HTR-8/SVneo (cell line): Measurements from ENCODE around the gene FUT2.

ENCODE experiments used
- DNase-seq: peaks from one replicate; pipeline ENCODE4 v3.0.0; 2011; ENCODE audit warnings: low spot score, mixed read lengths; ENCODE audit not compliant: insufficient read length
- FAIRE-seq: peaks from 2 replicates; lab custom pipeline; 2011; peaks lifted over from hg19 to GRCh38; lab: Jason Lieb, UNC

FUT2 gene

GRCh38 chr19:48746110-48746509 is 50.3 kb downstream of the FUT2 start:
- FAIRE-seq (no peak), DNase-seq (no peak)

DNA sequence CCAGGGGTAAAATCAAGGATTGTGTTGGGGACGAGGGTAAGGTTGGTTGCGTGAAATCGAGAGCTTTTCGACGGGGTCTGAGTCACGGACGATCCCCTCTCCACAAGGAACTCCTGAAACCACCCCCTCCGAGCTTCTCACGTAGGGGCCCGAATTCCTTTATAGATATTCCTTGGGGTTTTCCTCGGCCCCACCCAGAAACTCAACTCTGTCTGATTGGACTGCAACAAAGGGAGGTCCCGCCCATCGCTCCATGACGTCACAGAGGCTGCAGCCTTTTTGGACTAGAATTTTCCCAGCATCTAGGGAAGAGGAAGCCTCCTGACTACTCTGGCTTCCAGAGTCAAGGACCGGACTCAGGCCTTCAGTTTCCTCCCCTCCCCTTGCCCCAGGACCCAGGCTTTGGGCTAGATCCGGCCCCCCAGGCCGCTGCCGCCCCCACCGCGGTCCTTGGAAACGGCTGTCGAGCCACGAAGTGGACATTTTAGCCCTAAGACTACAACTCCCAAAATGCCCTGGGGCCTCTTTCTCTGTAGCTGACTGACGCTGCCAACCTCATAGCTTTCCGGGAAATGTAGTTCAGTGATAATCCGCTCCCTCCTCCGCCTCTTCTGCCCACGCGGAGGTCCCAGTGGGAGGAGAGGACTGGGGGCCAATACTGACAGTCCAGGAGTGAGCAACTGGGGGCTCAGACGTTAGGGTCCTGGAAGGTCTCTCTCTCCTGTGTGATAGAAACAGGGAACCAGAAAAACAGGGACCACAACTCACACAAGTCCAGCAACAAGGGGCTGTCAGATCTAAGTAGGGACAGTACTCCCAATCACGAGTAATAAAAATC is 51.2 kb downstream of the FUT2 start, which contains the start of gene IZUMO1:
IZUMO1 (minus strand) TSS at position 172 of the 838 bp plus-strand sequence. CDS start 1,050 bp downstream, outside the sequence.
- FAIRE-seq (no peak), DNase-seq (peak; percentile 93)

- DNase-seq (no peak), FAIRE-seq (no peak)
Observed at GRCh38 chr19:48749571-48750198, 53.9 kb downstream of the FUT2 start.

- DNase-seq (no peak), FAIRE-seq (no peak)
Observed at GRCh38 chr19:48750351-48750750, 54.6 kb downstream of the FUT2 start.

DNA sequence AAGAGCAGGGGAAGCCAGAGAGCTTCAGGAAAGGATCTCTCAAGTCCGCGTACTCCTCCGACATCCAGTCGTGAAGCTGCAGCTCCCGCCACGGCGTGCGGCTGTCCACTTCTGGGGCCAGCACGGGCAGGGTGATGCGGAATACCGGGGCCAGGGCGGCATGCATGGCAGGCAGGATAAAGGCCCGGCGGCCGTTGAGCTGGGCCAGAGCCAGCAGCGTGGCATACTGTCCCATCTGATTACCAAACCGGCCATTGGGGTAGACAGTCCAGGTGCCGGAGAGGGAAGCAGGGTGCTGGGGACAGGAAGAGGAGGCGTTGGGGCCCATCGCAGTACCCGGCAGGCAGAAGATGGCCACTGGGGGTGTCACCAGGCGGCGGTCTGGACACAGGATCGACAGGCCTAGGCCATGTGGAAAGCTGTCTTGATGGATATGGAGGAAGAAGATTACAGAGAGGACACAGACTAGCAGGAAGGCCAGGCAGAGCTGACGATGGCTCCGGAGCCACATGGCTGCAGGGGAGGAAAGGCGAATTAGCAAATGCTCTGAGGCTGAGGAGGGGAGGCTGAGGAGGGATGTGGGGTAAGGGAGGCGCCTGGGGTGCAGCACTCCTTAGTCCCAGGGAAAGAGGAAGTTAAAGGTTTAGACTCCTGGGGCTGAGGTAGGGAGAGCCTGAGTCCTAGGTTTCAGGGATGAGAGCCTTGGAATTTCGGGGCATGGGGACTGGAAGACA is 55.2 kb downstream of the FUT2 start:
- FAIRE-seq (no peak), DNase-seq (no peak)

- DNase-seq (no peak), FAIRE-seq (peak; percentile 31)
Observed at GRCh38 chr19:48751845-48752495, 56.2 kb downstream of the FUT2 start.

DNA sequence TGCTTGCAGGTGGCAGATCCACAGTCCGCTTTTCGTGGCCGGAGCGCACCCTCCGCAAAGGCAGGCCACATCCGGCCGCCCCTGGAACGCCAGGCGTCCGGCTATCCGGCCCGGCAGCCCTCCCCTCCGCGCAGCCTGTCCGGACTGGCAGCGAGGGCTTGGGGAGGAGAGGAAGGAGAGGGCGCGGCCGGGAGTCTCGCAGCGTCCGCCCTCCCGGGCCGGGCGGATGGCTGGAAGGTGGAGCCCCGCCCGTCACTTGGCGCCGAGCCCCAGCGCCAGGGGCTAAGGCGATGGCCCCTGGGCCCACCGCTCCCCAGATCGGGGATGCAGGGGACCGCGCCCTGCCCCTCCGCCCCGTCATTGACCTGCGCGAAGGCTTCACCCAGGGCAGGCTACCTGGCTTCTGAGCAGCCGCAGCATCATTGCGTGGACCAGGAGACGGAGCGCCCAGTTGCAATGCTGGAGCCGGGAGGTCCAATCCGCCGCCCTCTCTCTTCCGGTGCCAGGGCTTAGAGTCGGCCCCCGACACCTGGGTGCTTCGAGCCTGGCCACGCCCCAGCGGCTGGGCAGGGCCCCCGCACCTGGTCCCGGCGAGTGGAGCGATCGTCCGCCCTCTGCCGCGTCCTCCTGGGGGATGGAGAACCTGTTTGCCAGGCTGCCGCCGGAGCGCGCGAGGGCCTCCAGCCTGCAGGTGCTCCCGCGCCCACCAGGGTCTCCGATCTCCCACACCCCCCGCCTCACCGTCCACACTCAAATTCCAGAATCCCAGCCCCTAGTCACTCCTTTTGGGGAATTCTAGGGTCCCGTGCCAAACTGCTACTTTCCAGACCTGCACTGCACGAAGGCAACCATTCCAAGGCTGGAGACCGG is 57.0 kb downstream of the FUT2 start, which contains the start of gene FUT1:
FUT1 (minus strand) TSS at position 146 of the 870 bp plus-strand sequence. CDS start 1,360 bp downstream, outside the sequence.
- FAIRE-seq (peak; percentile 78), DNase-seq (peak; percentile 71)

GRCh38 chr19:48755084-48755641 is 59.4 kb downstream of the FUT2 start, which contains the start of gene FGF21:
Gene FGF21 (plus strand): TSS chr19:48755524. CDS start chr19:48756237, 713 bp downstream.
- FAIRE-seq (no peak), DNase-seq (no peak)
